HCT116 (cell line): ENCODE results near the gene PLCB2. TPM values are rescaled to one million over a fixed set of nuclear protein-coding genes. Genes with fewer than 3 reads are reported as not detected.

Source experiments
- ATAC-seq: fragments of 200-7000 bp; cut with Tn5 transposase; 2 replicates; pipeline ENCODE4 v1.9.1; 2020; ENCODE audit warnings: mild to moderate bottlenecking, moderate library complexity
- BruUV-seq: library from RNA; stranded (reverse); fragments of 400-500 nt; replicated peaks from 2 replicates; lab custom pipeline; 2021; lab: Mats Ljungman, UMichigan
- CTCF ChIA-PET: fragments of 300-600 bp; sonication (Branson Sonifier 250); formaldehyde crosslinking; loops from one replicate; lab custom pipeline; 2021; ENCODE audit warnings: antibody characterized with exemption; lab: Charles Lee
- POLR2A ChIA-PET: fragments of 300-600, 350-600 bp; sonication (Branson Sonifier 250); formaldehyde crosslinking; loops from one replicate; lab custom pipeline; 2021; ENCODE audit warnings: antibody characterized with exemption; lab: Charles Lee
- RAD21 ChIA-PET, 2 experiments: fragments of 300-600 bp; sonication (Branson Sonifier 250); formaldehyde crosslinking; loops; one replicate each; lab custom pipeline; 2023; ENCODE audit warnings: low total read pairs in 2 of 2; ENCODE audit not compliant: uncharacterized antibody in 2 of 2, unreplicated experiment in 2 of 2, low non-redundant PET in 1 of 2; lab: Charles Lee
- DNase-seq: peaks from one replicate; pipeline ENCODE4 v3.0.0-alpha.2; 2010; ENCODE audit warnings: low read depth, low spot score
- H2AFZ ChIP-seq: fragments of 200-600 bp; shearing (Covaris generic), sonication (generic); 2 replicates; pipeline ENCODE4 v1.6.1; 2017; ENCODE audit warnings: low read depth, mixed run types, mixed read lengths, antibody characterized with exemption, low read length; ENCODE audit not compliant: poor library complexity, severe bottlenecking
- H3K27ac ChIP-seq: 2 replicates; pipeline ENCODE4 v1.5.1; 2012; ENCODE audit warnings: low read depth, low read length
- H3K27me3 ChIP-seq: fragments of 200-600 bp; sonication (generic); 2 replicates; pipeline ENCODE4 v1.6.1; 2016; ENCODE audit warnings: mixed run types, low read length, mixed read lengths; ENCODE audit not compliant: insufficient read depth
- H3K36me3 ChIP-seq, 2 experiments: fragments of 200-500 bp in 1 of 2; fragments of 200-600 bp in 1 of 2; sonication (Bioruptor generic) in 1 of 2; sonication (generic) in 1 of 2; 2 replicates each; pipeline versions ENCODE4 v1.5.1 to v1.6.1; 2014 to 2016; ENCODE audit warnings: low read length in 2 of 2, inconsistent platforms in 1 of 2, mixed read lengths in 1 of 2, mixed run types in 1 of 2; ENCODE audit not compliant: insufficient read depth in 2 of 2, control insufficient read depth in 1 of 2
- H3K4me1 ChIP-seq, 2 experiments: fragments of 200-600 bp in 1 of 2; sonication (generic) in 1 of 2; 2 replicates each; pipeline versions ENCODE4 v1.5.1 to v1.6.1; 2012 to 2017; ENCODE audit warnings: low read length in 2 of 2, inconsistent platforms in 1 of 2, mild to moderate bottlenecking in 1 of 2, mixed read lengths in 1 of 2, mixed run types in 1 of 2, moderate library complexity in 1 of 2; ENCODE audit not compliant: insufficient read depth in 2 of 2, control insufficient read depth in 1 of 2
- H3K4me2 ChIP-seq: fragments of 200-600 bp; sonication (generic); 2 replicates; pipeline ENCODE4 v1.6.1; 2017; ENCODE audit warnings: mixed run types, low read length, mixed read lengths
- H3K4me3 ChIP-seq, 2 experiments: fragments of 200-600 bp in 1 of 2; sonication (generic) in 1 of 2; replicated peaks in 1 of 2; 2 replicates each; pipeline ENCODE4 v1.5.1; 2011 to 2016; ENCODE audit warnings: low read length in 2 of 2, control low read depth in 1 of 2, low read depth in 1 of 2, mild to moderate bottlenecking in 1 of 2, mixed read lengths in 1 of 2, mixed run types in 1 of 2
- H3K79me2 ChIP-seq: fragments of 200-600 bp; sonication (generic); 2 replicates; pipeline ENCODE4 v1.6.1; 2017; ENCODE audit warnings: mild to moderate bottlenecking, mixed run types, low read length, moderate library complexity, mixed read lengths; ENCODE audit not compliant: insufficient read depth
- H3K9ac ChIP-seq: fragments of 200-600 bp; sonication (generic); 2 replicates; pipeline ENCODE4 v1.6.1; 2016; ENCODE audit warnings: low read length, mixed read lengths
- H3K9me2 ChIP-seq: fragments of 200-600 bp; sonication (generic), shearing (Covaris generic); 2 replicates; pipeline ENCODE4 v1.6.1; 2017; ENCODE audit warnings: mixed run types, mild to moderate bottlenecking, moderate library complexity; ENCODE audit not compliant: insufficient read depth
- H3K9me3 ChIP-seq, 2 experiments: fragments of 200-500 bp in 1 of 2; fragments of 200-600 bp in 1 of 2; sonication (Bioruptor generic) in 1 of 2; sonication (generic) in 1 of 2; 2 replicates each; pipeline ENCODE4 v1.6.1; 2014 to 2017; ENCODE audit warnings: low read length in 2 of 2, mixed read lengths in 2 of 2, inconsistent platforms in 1 of 2, low read depth in 1 of 2, mild to moderate bottlenecking in 1 of 2, mixed run types in 1 of 2, moderate library complexity in 1 of 2; ENCODE audit not compliant: control insufficient read depth in 1 of 2, insufficient read depth in 1 of 2
- H4K20me1 ChIP-seq: fragments of 200-600 bp; sonication (generic), shearing (Covaris generic); 2 replicates; pipeline ENCODE4 v1.6.1; 2017; ENCODE audit warnings: mixed run types, mild to moderate bottlenecking, moderate library complexity; ENCODE audit not compliant: insufficient read depth
- CEBPB ChIP-seq: IDR thresholded peaks from 2 replicates; pipeline ENCODE4 v1.6.1; 2012; ENCODE audit warnings: low read depth
- ELF1 ChIP-seq: IDR thresholded peaks from 2 replicates; pipeline ENCODE4 v1.6.1; 2012; ENCODE audit warnings: low read depth, borderline replicate concordance
- EZH2 ChIP-seq: fragments of 200-600 bp; sonication (generic); IDR thresholded peaks from 2 replicates; pipeline ENCODE4 v1.6.1; 2017; ENCODE audit warnings: antibody characterized with exemption, mixed run types
- FOSL1 ChIP-seq: IDR thresholded peaks from 2 replicates; pipeline ENCODE4 v1.6.1; 2012; ENCODE audit warnings: low read depth
- JUND ChIP-seq: IDR thresholded peaks from 2 replicates; pipeline ENCODE4 v1.6.1; 2012
- POLR2A ChIP-seq: IDR thresholded peaks from 2 replicates; pipeline ENCODE4 v1.7.0; 2011; ENCODE audit warnings: borderline replicate concordance; ENCODE audit not compliant: insufficient read depth, insufficient read length; ENCODE audit errors: extremely low read depth
- REST ChIP-seq: IDR thresholded peaks from 2 replicates; pipeline ENCODE4 v1.6.1; 2012; ENCODE audit warnings: low read depth
- SIN3A ChIP-seq: IDR thresholded peaks from 2 replicates; pipeline ENCODE4 v1.6.1; 2012; ENCODE audit warnings: low read depth
- SRF ChIP-seq: IDR thresholded peaks from 2 replicates; pipeline ENCODE4 v1.6.1; 2012; ENCODE audit warnings: low read depth
- TCF7L2 ChIP-seq: IDR thresholded peaks from 2 replicates; pipeline ENCODE4 v1.7.0; 2011; ENCODE audit warnings: borderline replicate concordance, inconsistent platforms; ENCODE audit not compliant: insufficient read depth, insufficient read length; ENCODE audit errors: extremely low read depth
- YY1 ChIP-seq: IDR thresholded peaks from 2 replicates; pipeline ENCODE4 v1.6.1; 2011; ENCODE audit warnings: low read length, low read depth, moderate library complexity, mild to moderate bottlenecking; ENCODE audit not compliant: insufficient replicate concordance; ENCODE audit errors: extremely low read depth
- ZFX ChIP-seq: fragments of 450-650 bp; IDR thresholded peaks from 2 replicates; pipeline ENCODE4 v1.6.1; 2017
- ZNF274 ChIP-seq: fragments of 200-500 bp; sonication (Bioruptor generic); IDR thresholded peaks from 2 replicates; pipeline ENCODE4 v1.6.1; 2014; ENCODE audit warnings: mild to moderate bottlenecking, low read depth, low read length, inconsistent platforms
- intact Hi-C: fragments of 100-400 bp; cut with micrococcal nuclease; formaldehyde crosslinking; loops from 2 replicates; pipeline ENCODE4 v1.10.0; 2022
- total RNA-seq: library from RNA; stranded (reverse); gene quantifications from one replicate; pipeline ENCODE4 v1.2.1, GENCODE V29; 2021; ENCODE audit not compliant: unreplicated experiment
- TF ChIP-seq, protein P1 (sequence below): IDR thresholded peaks from 2 replicates; pipeline ENCODE4 v1.6.1; 2012

The PLCB2 gene
- total RNA-seq, 1 experiment from 2014 or later = 2.8 TPM

- TF ChIP-seq POLR2A = no peak
- TF ChIP-seq YY1 = no peak
- TF ChIP-seq ZNF274 = no peak
- no peak for TF ChIP-seq ELF1
- no peak for TF ChIP-seq CEBPB
- no peak for TF ChIP-seq ZFX
- no peak for TF ChIP-seq EZH2
These were observed 43.2 kb downstream of the PLCB2 start (continued) for GRCh38 chr15:40264321-40265153.

DNA sequence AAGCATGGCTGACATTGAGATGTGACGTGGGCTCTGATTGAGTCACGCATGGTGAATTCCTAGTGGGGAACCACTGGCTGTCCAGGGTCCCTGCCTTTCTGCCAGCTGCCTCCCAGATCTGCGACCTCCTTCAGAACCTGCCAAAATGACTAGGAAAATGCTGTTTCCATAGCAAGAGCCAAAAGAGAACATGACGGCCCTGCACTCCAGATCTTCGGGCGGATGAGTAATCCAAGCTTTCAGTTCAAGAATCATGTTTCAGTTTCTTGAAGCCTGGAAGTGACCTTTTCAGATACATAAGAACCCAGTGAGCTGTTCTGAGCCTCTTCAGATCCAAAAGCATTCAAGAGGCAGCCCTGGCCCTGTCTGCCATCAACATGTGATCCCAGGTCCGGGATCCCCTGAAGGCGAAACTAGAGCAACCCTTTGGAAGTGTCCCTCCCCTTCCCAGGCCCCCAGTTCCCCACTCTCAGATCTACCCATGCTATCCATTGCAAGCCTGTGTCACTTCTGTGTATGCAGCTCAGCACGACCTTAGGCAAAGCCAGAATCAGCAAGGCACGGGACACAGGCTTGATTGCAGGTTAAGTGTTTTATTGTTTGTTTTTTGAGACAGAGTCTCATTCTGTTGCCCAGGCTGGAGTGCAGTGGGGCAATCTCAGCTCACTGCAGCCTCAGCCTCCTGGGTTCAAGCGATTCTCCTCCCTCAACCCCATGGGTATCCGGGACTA is 44.5 kb downstream of the PLCB2 start:
- Histone ChIP-seq H3K27me3 (no peaks in the 10 kb centered on the region), H2AFZ (no peak overlapping the region)

More for the DNA sequence above, 44.5 kb downstream of the PLCB2 start:
- H3K9me3 ChIP-seq = no peaks in the 10 kb centered on the region
- H3K36me3 ChIP-seq = peaks cover 0 to 3% of the 10 kb centered on the region in 2 experiments; a peak in 1 of 4 replicates
- RAD21 ChIA-PET = no interaction called here
- CTCF ChIA-PET = interaction anchor here (2.3 kb wide), 1 partner anchor 12 kb away, joined by 8 read pairs; no protein-coding TSS in a partner anchor
- no peak for TF ChIP-seq SIN3A
- no peak for TF ChIP-seq FOSL1
- TF ChIP-seq JUND = no peak
- no peak for TF ChIP-seq TCF7L2
- TF ChIP-seq POLR2A = no peak
- no peak for TF ChIP-seq EZH2
- TF ChIP-seq SRF = no peak
- TF ChIP-seq, protein P1, sequence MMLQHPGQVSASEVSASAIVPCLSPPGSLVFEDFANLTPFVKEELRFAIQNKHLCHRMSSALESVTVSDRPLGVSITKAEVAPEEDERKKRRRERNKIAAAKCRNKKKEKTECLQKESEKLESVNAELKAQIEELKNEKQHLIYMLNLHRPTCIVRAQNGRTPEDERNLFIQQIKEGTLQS = no peak
- TF ChIP-seq REST = no peak
- no peak for TF ChIP-seq ZNF274
- intact Hi-C loops = no loop called here
- H3K27ac ChIP-seq = no peak overlapping the region
- no peak overlapping the region for H3K4me2 ChIP-seq
- POLR2A ChIA-PET = no interaction called here
- no peaks in the 10 kb centered on the region for H3K9me2 ChIP-seq
- DNase-seq = no peak
- H3K4me1 ChIP-seq = peaks cover 17 to 34% of the 10 kb centered on the region in 2 experiments
- BruUV-seq = no TSS peak
- H4K20me1 ChIP-seq = no peaks in the 10 kb centered on the region
- no peak overlapping the region for H3K9ac ChIP-seq
- no peaks in the 10 kb centered on the region for H3K79me2 ChIP-seq
- no peak overlapping the region for H3K4me3 ChIP-seq
- no peak for ATAC-seq
